Mesothelial cell of epicardium (in vitro differentiated cells): ENCODE data around the gene TYMS. TPM values are rescaled to one million over a fixed set of nuclear protein-coding genes. Genes with fewer than 3 reads are reported as not detected.

Source experiments
- DNase-seq, 2 experiments: peaks; one replicate each; pipeline ENCODE4 v3.0.0; 2021; ENCODE audit warnings: low spot score in 2 of 2; ENCODE audit not compliant: unreplicated experiment in 2 of 2
- H3K27ac Mint-ChIP-seq: 2 replicates; pipeline ENCODE4 v1.8.0; 2021; ENCODE audit warnings: mixed read lengths
- H3K27me3 Mint-ChIP-seq: 2 replicates; pipeline ENCODE4 v1.8.0; 2021; ENCODE audit warnings: low read depth, mixed read lengths
- H3K36me3 Mint-ChIP-seq: 2 replicates; pipeline ENCODE4 v1.8.0; 2021; ENCODE audit warnings: mixed read lengths
- H3K4me1 Mint-ChIP-seq: 2 replicates; pipeline ENCODE4 v1.8.0; 2021; ENCODE audit warnings: mixed read lengths
- H3K4me3 Mint-ChIP-seq: 2 replicates; pipeline ENCODE4 v1.8.0; 2021; ENCODE audit warnings: mild to moderate bottlenecking, moderate library complexity, mixed read lengths
- H3K9me3 Mint-ChIP-seq: 2 replicates; pipeline ENCODE4 v1.8.0; 2021; ENCODE audit warnings: mixed read lengths
- CTCF ChIP-seq: fragments of 200-600 bp; sonication (generic); IDR thresholded peaks from one replicate; pipeline ENCODE4 v1.5.0; 2021; ENCODE audit warnings: antibody characterized with exemption; ENCODE audit not compliant: unreplicated experiment
- total RNA-seq: library from RNA; stranded (reverse); gene quantifications from 3 replicates; pipeline ENCODE4 v1.2.1, GENCODE V29; 2021

The TYMS gene
- total RNA-seq, 1 donor from 2014 or later = 54.0 TPM

- no peak for DNase-seq
- TF ChIP-seq CTCF = no peak
- H3K36me3 Mint-ChIP-seq = peaks cover 24% of the 10 kb centered on the region
- H3K4me1 Mint-ChIP-seq = no peaks in the 10 kb centered on the region
- H3K9me3 Mint-ChIP-seq = no peaks in the 10 kb centered on the region
- no peak overlapping the region for H3K27ac Mint-ChIP-seq
- no peaks in the 10 kb centered on the region for H3K27me3 Mint-ChIP-seq
- no peak overlapping the region for H3K4me3 Mint-ChIP-seq
These were observed 10.1 kb upstream of the TYMS start for GRCh38 chr18:647304-647703.

- Mint-ChIP-seq H3K4me3 (no peak overlapping the region), H3K9me3 (no peaks in the 10 kb centered on the region), H3K27me3 (no peaks in the 10 kb centered on the region), H3K27ac (no peak overlapping the region), H3K4me1 (no peaks in the 10 kb centered on the region), H3K36me3 (peaks cover 20% of the 10 kb centered on the region)
- DNase-seq = no peak
- TF ChIP-seq CTCF = no peak
These were observed 8.1 kb upstream of the TYMS start for GRCh38 chr18:649341-649740.

GRCh38 chr18:650428-650858, 7.0 kb upstream of the TYMS start:
- H3K4me1 Mint-ChIP-seq = no peaks in the 10 kb centered on the region

GRCh38 chr18:652131-652530, 5.3 kb upstream of the TYMS start:
- Mint-ChIP-seq H3K36me3 (peaks cover 9% of the 10 kb centered on the region), H3K27me3 (no peaks in the 10 kb centered on the region), H3K4me1 (peaks cover 3% of the 10 kb centered on the region), H3K27ac (no peak overlapping the region), H3K9me3 (peaks cover 4% of the 10 kb centered on the region), H3K4me3 (no peak overlapping the region)
- DNase-seq = no peak
- TF ChIP-seq CTCF = no peak

More at GRCh38 chr18:650428-650858, 7.0 kb upstream of the TYMS start:
- Mint-ChIP-seq H3K27ac (no peak overlapping the region), H3K36me3 (peaks cover 12% of the 10 kb centered on the region), H3K9me3 (peaks cover 1% of the 10 kb centered on the region), H3K4me3 (no peak overlapping the region), H3K27me3 (no peaks in the 10 kb centered on the region)
- DNase-seq = no peak
- TF ChIP-seq CTCF = no peak

- no peak for DNase-seq
- Mint-ChIP-seq H3K27ac (no peak overlapping the region), H3K4me3 (no peak overlapping the region), H3K9me3 (peaks cover 4% of the 10 kb centered on the region), H3K4me1 (peaks cover 6% of the 10 kb centered on the region), H3K27me3 (no peaks in the 10 kb centered on the region), H3K36me3 (peaks cover 3% of the 10 kb centered on the region)
- no peak for TF ChIP-seq CTCF
These were observed 3.9 kb upstream of the TYMS start for GRCh38 chr18:653512-653911.

GRCh38 chr18:654601-655000, 2.9 kb upstream of the TYMS start:
- DNase-seq = no peak
- H3K36me3 Mint-ChIP-seq = peaks cover 3% of the 10 kb centered on the region
- no peak overlapping the region for H3K27ac Mint-ChIP-seq
- TF ChIP-seq CTCF = no peak
- peaks cover 16% of the 10 kb centered on the region for H3K4me1 Mint-ChIP-seq
- H3K9me3 Mint-ChIP-seq = peaks cover 4% of the 10 kb centered on the region
- H3K27me3 Mint-ChIP-seq = no peaks in the 10 kb centered on the region
- H3K4me3 Mint-ChIP-seq = no peak overlapping the region
